B cell (primary cell): ENCODE results near the gene FRMPD4. TPM values are rescaled to one million over a fixed set of nuclear protein-coding genes. Genes with fewer than 3 reads are reported as not detected.

ENCODE experiments used
- ATAC-seq: fragments of 200-7000 bp; cut with Tn5 transposase; one replicate; pipeline ENCODE4 v1.10.0; 2021; ENCODE audit warnings: low read depth, mild to moderate bottlenecking, moderate number of reproducible peaks, moderate library complexity
- CTCF ChIA-PET: fragments of 350-600 bp; sonication (Branson Sonifier 250); formaldehyde crosslinking; loops from one replicate; lab custom pipeline; 2021; ENCODE audit warnings: antibody characterized with exemption, inconsistent platforms; lab: Charles Lee
- POLR2A ChIA-PET: fragments of 350-600 bp; sonication (Branson Sonifier 250); formaldehyde crosslinking; loops from one replicate; lab custom pipeline; 2021; ENCODE audit warnings: antibody characterized with exemption; lab: Charles Lee
- DNase-seq: peaks from one replicate; pipeline ENCODE4 v3.0.0; 2013
- H2AFZ ChIP-seq: 2 replicates; pipeline ENCODE4 v1.6.1; 2012; ENCODE audit warnings: mild to moderate bottlenecking, low read depth, low read length; ENCODE audit not compliant: insufficient read depth, poor library complexity, severe bottlenecking
- H3K27ac ChIP-seq, 2 donors: 1 replicate in 1 of 2; 2 replicates in 1 of 2; pipeline ENCODE4 v1.5.1; 2012 to 2013; ENCODE audit warnings: low read length in 2 of 2, mild to moderate bottlenecking in 2 of 2, moderate library complexity in 1 of 2
- H3K27me3 ChIP-seq, 4 experiments: fragments of 200-600 bp in 1 of 4; sonication (generic) in 1 of 4; replicated peaks in 1 of 4; 1 replicate in 2 of 4; 2 replicates in 2 of 4; pipeline versions ENCODE4 v1.6.1 to v1.7.0; 2013 to 2016; ENCODE audit warnings: low read length in 3 of 4, mild to moderate bottlenecking in 2 of 4, mixed read lengths in 1 of 4, moderate library complexity in 1 of 4; ENCODE audit not compliant: insufficient read depth in 4 of 4, control insufficient read depth in 3 of 4; ENCODE audit errors: control extremely low read depth in 1 of 4
- H3K36me3 ChIP-seq, 2 experiments: replicated peaks in 1 of 2; 1 replicate in 1 of 2; 2 replicates in 1 of 2; pipeline versions ENCODE4 v1.6.1 to v1.7.1; 2013; ENCODE audit warnings: low read length in 1 of 2; ENCODE audit not compliant: insufficient read depth in 2 of 2, control insufficient read depth in 1 of 2; ENCODE audit errors: control extremely low read depth in 1 of 2, extremely low read depth in 1 of 2
- H3K4me1 ChIP-seq, 2 donors: fragments of 200-600 bp in 1 of 2; sonication (generic) in 1 of 2; 1 replicate in 1 of 2; 2 replicates in 1 of 2; pipeline versions ENCODE4 v1.5.1 to v1.6.1; 2013 to 2017; ENCODE audit warnings: low read length in 2 of 2; ENCODE audit not compliant: control insufficient read depth in 2 of 2, insufficient read depth in 2 of 2
- H3K4me2 ChIP-seq: replicated peaks from 2 replicates; pipeline ENCODE3; 2012; ENCODE audit warnings: mild to moderate bottlenecking, low read depth, low read length; ENCODE audit not compliant: poor library complexity, severe bottlenecking
- H3K4me3 ChIP-seq, 5 experiments: fragments of 200-600 bp in 1 of 5; sonication (generic) in 1 of 5; 1 replicate in 3 of 5; 2 replicates in 2 of 5; pipeline versions ENCODE4 v1.5.1 to v1.7.0; 2011 to 2016; ENCODE audit warnings: low read length in 4 of 5, mild to moderate bottlenecking in 4 of 5, low read depth in 2 of 5, control low read depth in 1 of 5, moderate library complexity in 1 of 5; ENCODE audit not compliant: insufficient read depth in 1 of 5; ENCODE audit errors: control extremely low read depth in 1 of 5, extremely low read depth in 1 of 5
- H3K79me2 ChIP-seq: fragments of 200-600 bp; sonication (generic); one replicate; pipeline ENCODE4 v1.6.0; 2016; ENCODE audit warnings: low read length; ENCODE audit not compliant: control insufficient read depth, insufficient read depth
- H3K9ac ChIP-seq: fragments of 200-600 bp; sonication (generic); 2 replicates; pipeline ENCODE4 v1.6.1; 2017; ENCODE audit warnings: mild to moderate bottlenecking, low read length, moderate library complexity
- H3K9me3 ChIP-seq, 3 donors: one replicate each; pipeline versions ENCODE4 v1.6.1 to v1.7.1; 2013; ENCODE audit warnings: low read length in 2 of 3; ENCODE audit not compliant: control insufficient read depth in 2 of 3, insufficient read depth in 1 of 3; ENCODE audit errors: control extremely low read depth in 1 of 3
- H4K20me1 ChIP-seq: 2 replicates; pipeline ENCODE4 v1.6.0; 2012; ENCODE audit warnings: mild to moderate bottlenecking, low read length; ENCODE audit not compliant: insufficient read depth, control insufficient read depth, poor library complexity, severe bottlenecking
- H3K27ac Mint-ChIP-seq: one replicate; pipeline ENCODE4 v1.8.0; 2021; ENCODE audit warnings: mixed read lengths
- H3K27me3 Mint-ChIP-seq: one replicate; pipeline ENCODE4 v1.8.0; 2021; ENCODE audit warnings: mixed read lengths
- H3K4me1 Mint-ChIP-seq: one replicate; pipeline ENCODE4 v1.8.0; 2021; ENCODE audit warnings: mixed read lengths
- H3K4me3 Mint-ChIP-seq: one replicate; pipeline ENCODE4 v1.8.0; 2021; ENCODE audit warnings: mixed read lengths
- H3K9me3 Mint-ChIP-seq: one replicate; pipeline ENCODE4 v1.8.0; 2022; ENCODE audit warnings: mixed read lengths; ENCODE audit not compliant: insufficient read depth
- EZH2 ChIP-seq: IDR thresholded peaks from 2 replicates; pipeline ENCODE4 v1.6.1; 2012; ENCODE audit warnings: borderline replicate concordance, low read depth, mild to moderate bottlenecking, moderate library complexity, low read length; ENCODE audit not compliant: insufficient read depth, poor library complexity, severe bottlenecking
- WGBS: methylation state at CpG from one replicate; pipeline ENCODE4 v1.1.5; 2013; ENCODE audit warnings: missing lambda C conversion rate; ENCODE audit not compliant: insufficient coverage; 5-methylcytosine and 5-hydroxymethylcytosine counted together
- intact Hi-C: fragments of 100-400 bp; cut with micrococcal nuclease; formaldehyde crosslinking; loops from one replicate; pipeline ENCODE4 v1.10.0; 2022
- polyA plus RNA-seq: library from polyadenylated mRNA; depleted of rRNA; stranded (reverse); fragments of >200 nt; gene quantifications from 2 replicates; pipeline ENCODE4 v1.2.3, GENCODE V29; 2012
- total RNA-seq, 2 donors: library from RNA; stranded (reverse); fragments of 120-200 nt in 1 of 2; gene quantifications; 1 replicate in 1 of 2; 2 replicates in 1 of 2; pipeline versions ENCODE4 v1.2.3 to v1.2.4, GENCODE V29; 2013 to 2022
- TF ChIP-seq, protein P1 (sequence below): fragments of 200-600 bp; IDR thresholded peaks from one replicate; pipeline ENCODE4 v1.8.0; 2022; ENCODE audit warnings: antibody characterized with exemption, mild to moderate bottlenecking

Gene FRMPD4
- total and polyA plus RNA-seq, 2 donors (not counting 1 experiment from before 2014, with no cell fraction given) = not detected

DNA sequence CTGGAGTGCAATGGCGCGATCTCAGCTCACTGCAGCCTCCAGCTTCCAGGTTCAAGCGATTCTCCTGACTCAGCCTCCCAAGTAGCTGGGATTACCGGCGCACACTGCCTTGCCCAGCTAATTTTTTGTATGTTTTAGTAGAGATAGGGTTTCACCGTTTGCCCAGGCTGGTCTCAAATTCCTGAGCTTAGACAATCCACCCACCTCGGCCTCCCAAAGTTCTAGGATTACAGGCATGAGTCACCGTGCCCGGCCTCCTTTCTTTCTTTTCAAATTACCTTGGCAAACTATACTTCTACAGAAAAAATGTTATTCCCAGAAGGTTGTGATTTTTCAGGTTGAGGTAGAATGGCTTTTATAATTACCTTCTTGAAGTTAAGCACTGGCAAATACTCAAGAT, 331.0 kb downstream of the FRMPD4 start:
- WGBS = no CpG with 5 or more reads among the region's 9 CpGs
- TF ChIP-seq, protein P1, sequence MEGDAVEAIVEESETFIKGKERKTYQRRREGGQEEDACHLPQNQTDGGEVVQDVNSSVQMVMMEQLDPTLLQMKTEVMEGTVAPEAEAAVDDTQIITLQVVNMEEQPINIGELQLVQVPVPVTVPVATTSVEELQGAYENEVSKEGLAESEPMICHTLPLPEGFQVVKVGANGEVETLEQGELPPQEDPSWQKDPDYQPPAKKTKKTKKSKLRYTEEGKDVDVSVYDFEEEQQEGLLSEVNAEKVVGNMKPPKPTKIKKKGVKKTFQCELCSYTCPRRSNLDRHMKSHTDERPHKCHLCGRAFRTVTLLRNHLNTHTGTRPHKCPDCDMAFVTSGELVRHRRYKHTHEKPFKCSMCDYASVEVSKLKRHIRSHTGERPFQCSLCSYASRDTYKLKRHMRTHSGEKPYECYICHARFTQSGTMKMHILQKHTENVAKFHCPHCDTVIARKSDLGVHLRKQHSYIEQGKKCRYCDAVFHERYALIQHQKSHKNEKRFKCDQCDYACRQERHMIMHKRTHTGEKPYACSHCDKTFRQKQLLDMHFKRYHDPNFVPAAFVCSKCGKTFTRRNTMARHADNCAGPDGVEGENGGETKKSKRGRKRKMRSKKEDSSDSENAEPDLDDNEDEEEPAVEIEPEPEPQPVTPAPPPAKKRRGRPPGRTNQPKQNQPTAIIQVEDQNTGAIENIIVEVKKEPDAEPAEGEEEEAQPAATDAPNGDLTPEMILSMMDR = no peak
- no peak for TF ChIP-seq EZH2

DNA sequence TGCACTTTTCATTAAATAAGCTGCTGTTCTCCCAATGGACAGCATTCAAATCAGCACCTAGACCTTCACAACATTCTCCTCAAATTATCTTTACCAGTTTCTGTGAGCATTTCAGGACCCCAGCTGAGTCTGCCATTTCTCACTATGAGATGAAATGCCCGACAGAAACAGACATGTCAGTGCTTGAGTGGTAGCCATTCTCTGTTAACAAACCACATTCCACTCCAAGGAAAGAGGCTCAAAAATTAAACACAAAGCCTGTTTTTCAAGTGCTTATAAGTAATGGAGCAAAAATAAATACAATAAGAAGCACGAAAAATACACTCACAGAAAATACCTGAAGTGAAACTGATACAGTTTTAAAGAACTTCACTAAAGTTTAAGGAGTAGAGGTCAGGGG, 332.8 kb downstream of the FRMPD4 start:
- Histone ChIP-seq H4K20me1 (no peaks in the 10 kb centered on the region), H2AFZ (no peak overlapping the region), H3K4me1 (no peaks in the 10 kb centered on the region), H3K9ac (no peak overlapping the region), H3K79me2 (no peaks in the 10 kb centered on the region), H3K27ac (no peak overlapping the region), H3K9me3 (no peaks in the 10 kb centered on the region), H3K36me3 (no peaks in the 10 kb centered on the region), H3K4me3 (no peak overlapping the region), H3K27me3 (peaks cover 0 to 3% (median 1%) of the 10 kb centered on the region in 4 experiments), H3K4me2 (no peak overlapping the region)
- POLR2A ChIA-PET = no interaction called here
- Mint-ChIP-seq H3K4me1 (no peaks in the 10 kb centered on the region), H3K9me3 (no peaks in the 10 kb centered on the region), H3K27ac (no peak overlapping the region), H3K4me3 (no peak overlapping the region), H3K27me3 (peaks cover 17% of the 10 kb centered on the region)
- DNase-seq = no peak
- TF ChIP-seq, protein P1 = no peak
- no peak for TF ChIP-seq EZH2
- CTCF ChIA-PET = no interaction called here
- no CpG with 5 or more reads among the region's 2 CpGs for WGBS
- no peak for ATAC-seq
- intact Hi-C loops = no loop called here

More for the DNA sequence above, 331.0 kb downstream of the FRMPD4 start:
- Mint-ChIP-seq H3K27ac (no peak overlapping the region), H3K4me1 (no peaks in the 10 kb centered on the region), H3K4me3 (no peak overlapping the region), H3K27me3 (peaks cover 17% of the 10 kb centered on the region), H3K9me3 (no peaks in the 10 kb centered on the region)
- H3K4me3 ChIP-seq = no peak overlapping the region
- POLR2A ChIA-PET = no interaction called here
- H3K36me3 ChIP-seq = no peaks in the 10 kb centered on the region
- no peaks in the 10 kb centered on the region for H3K79me2 ChIP-seq
- no peak overlapping the region for H3K9ac ChIP-seq
- no peak overlapping the region for H3K27ac ChIP-seq
- ATAC-seq = no peak
- DNase-seq = no peak
- intact Hi-C loops = no loop called here
- H2AFZ ChIP-seq = no peak overlapping the region
- no peaks in the 10 kb centered on the region for H4K20me1 ChIP-seq
- H3K4me2 ChIP-seq = no peak overlapping the region
- CTCF ChIA-PET = no interaction called here
- peaks cover 0 to 3% (median 1%) of the 10 kb centered on the region in 4 experiments for H3K27me3 ChIP-seq
- H3K9me3 ChIP-seq = no peaks in the 10 kb centered on the region
- no peaks in the 10 kb centered on the region for H3K4me1 ChIP-seq
